Neural progenitor cell (in vitro differentiated cells): ENCODE measurements around the gene CDK5.

Source experiments
- CTCF ChIP-seq: fragments of 200-600 bp; sonication (generic); IDR thresholded peaks from 2 replicates; pipeline ENCODE4 v1.5.1; 2017; ENCODE audit warnings: antibody characterized with exemption, mild to moderate bottlenecking
- EZH2 ChIP-seq: fragments of 200-600 bp; sonication (generic); IDR thresholded peaks from 2 replicates; pipeline ENCODE4 v1.6.1; 2017; ENCODE audit warnings: antibody characterized with exemption, mild to moderate bottlenecking, moderate library complexity

DNA sequence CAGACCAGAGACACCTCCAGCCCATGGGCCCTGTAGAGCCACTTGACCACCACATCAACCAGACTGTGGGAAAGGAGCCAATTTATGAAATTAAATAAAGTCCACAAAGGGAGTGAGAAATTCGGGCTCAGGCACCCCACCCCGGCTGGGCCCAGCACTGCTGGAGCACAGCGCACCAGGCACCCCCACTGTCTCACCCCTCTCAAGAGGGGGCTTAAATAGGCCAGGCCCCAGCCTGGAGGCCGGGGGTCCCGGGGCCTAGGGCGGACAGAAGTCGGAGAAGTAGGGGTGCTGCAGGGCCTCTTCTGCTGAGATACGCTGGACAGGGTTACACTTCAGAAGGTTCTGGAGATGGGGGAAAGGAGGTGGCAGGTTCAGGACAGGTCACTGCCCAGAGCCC is 3.9 kb downstream of the CDK5 start:
- no peak for TF ChIP-seq CTCF
- TF ChIP-seq EZH2: no peak
